Endodermal cell (in vitro differentiated cells): ENCODE measurements around the gene TMEM87B. TPM values are rescaled to one million over a fixed set of nuclear protein-coding genes. Genes with fewer than 3 reads are reported as not detected.

Source experiments
- DNase-seq: peaks from one replicate; pipeline ENCODE4 v3.0.0-alpha.2; 2017
- H3K27ac ChIP-seq: 2 replicates; pipeline ENCODE4 v1.5.1; 2013; ENCODE audit warnings: mild to moderate bottlenecking, low read depth, low read length, moderate library complexity
- H3K27me3 ChIP-seq: 2 replicates; pipeline ENCODE4 v1.6.1; 2013; ENCODE audit warnings: mild to moderate bottlenecking, low read length, moderate library complexity; ENCODE audit not compliant: insufficient read depth, control insufficient read depth, poor library complexity, severe bottlenecking
- H3K36me3 ChIP-seq: 2 replicates; pipeline ENCODE4 v1.7.0; 2013; ENCODE audit warnings: mild to moderate bottlenecking, low read length, moderate library complexity; ENCODE audit not compliant: control insufficient read depth, insufficient read depth
- H3K4me1 ChIP-seq: one replicate; pipeline ENCODE4 v1.7.0; 2013; ENCODE audit warnings: low read length; ENCODE audit not compliant: control insufficient read depth, insufficient read depth
- H3K4me3 ChIP-seq: 2 replicates; pipeline ENCODE4 v1.5.1; 2013; ENCODE audit warnings: mild to moderate bottlenecking, low read length, moderate library complexity
- H3K9ac ChIP-seq: 2 replicates; pipeline ENCODE4 v1.6.1; 2013; ENCODE audit warnings: mild to moderate bottlenecking, low read length, moderate library complexity; ENCODE audit not compliant: poor library complexity, severe bottlenecking; ENCODE audit errors: extremely low read depth
- H3K9me3 ChIP-seq: 2 replicates; pipeline ENCODE4 v1.6.1; 2013; ENCODE audit warnings: mild to moderate bottlenecking, low read length, moderate library complexity; ENCODE audit not compliant: control insufficient read depth
- H3K27ac Mint-ChIP-seq: 2 replicates; pipeline ENCODE4 v1.8.0; 2020; ENCODE audit warnings: mixed read lengths
- H3K27me3 Mint-ChIP-seq: 2 replicates; pipeline ENCODE4 v1.8.0; 2021; ENCODE audit warnings: mild to moderate bottlenecking, mixed read lengths; ENCODE audit not compliant: insufficient read depth
- H3K36me3 Mint-ChIP-seq: 2 replicates; pipeline ENCODE4 v1.8.0; 2020; ENCODE audit warnings: low read depth, mixed read lengths
- H3K4me1 Mint-ChIP-seq: 2 replicates; pipeline ENCODE4 v1.8.0; 2020; ENCODE audit warnings: mixed read lengths
- H3K4me3 Mint-ChIP-seq: 2 replicates; pipeline ENCODE4 v1.8.0; 2020; ENCODE audit warnings: mild to moderate bottlenecking, moderate library complexity, mixed read lengths
- H3K9me3 Mint-ChIP-seq: 2 replicates; pipeline ENCODE4 v1.8.0; 2020; ENCODE audit warnings: mild to moderate bottlenecking, mixed read lengths
- CTCF ChIP-seq: fragments of 200-600 bp; sonication (generic); conservative IDR thresholded peaks from 2 replicates; pipeline ENCODE4 v1.5.0; 2021; ENCODE audit warnings: antibody characterized with exemption, mild to moderate bottlenecking
- WGBS, 2 experiments: methylation state at CpG; one replicate each; pipeline versions ENCODE4 v1.1.5 to v1.1.7; 2013; ENCODE audit warnings: missing lambda C conversion rate in 2 of 2, mixed read lengths in 1 of 2; ENCODE audit not compliant: insufficient coverage in 1 of 2, insufficient read length in 1 of 2; 5-methylcytosine and 5-hydroxymethylcytosine counted together
- total RNA-seq, 2 donors: library from RNA; stranded (reverse); fragmentation: NEBNext Ultra II Directional in 1 of 2; extraction: Animal tissue kit (Norgen Biotek cat#: 25700) in 1 of 2; gene quantifications; 2 replicates in 1 of 2; 3 replicates in 1 of 2; pipeline ENCODE4 v1.2.1, GENCODE V29; 2021

Gene TMEM87B
- total RNA-seq, 2 donors from 2014 or later: 20.2 to 22.3 TPM

DNA sequence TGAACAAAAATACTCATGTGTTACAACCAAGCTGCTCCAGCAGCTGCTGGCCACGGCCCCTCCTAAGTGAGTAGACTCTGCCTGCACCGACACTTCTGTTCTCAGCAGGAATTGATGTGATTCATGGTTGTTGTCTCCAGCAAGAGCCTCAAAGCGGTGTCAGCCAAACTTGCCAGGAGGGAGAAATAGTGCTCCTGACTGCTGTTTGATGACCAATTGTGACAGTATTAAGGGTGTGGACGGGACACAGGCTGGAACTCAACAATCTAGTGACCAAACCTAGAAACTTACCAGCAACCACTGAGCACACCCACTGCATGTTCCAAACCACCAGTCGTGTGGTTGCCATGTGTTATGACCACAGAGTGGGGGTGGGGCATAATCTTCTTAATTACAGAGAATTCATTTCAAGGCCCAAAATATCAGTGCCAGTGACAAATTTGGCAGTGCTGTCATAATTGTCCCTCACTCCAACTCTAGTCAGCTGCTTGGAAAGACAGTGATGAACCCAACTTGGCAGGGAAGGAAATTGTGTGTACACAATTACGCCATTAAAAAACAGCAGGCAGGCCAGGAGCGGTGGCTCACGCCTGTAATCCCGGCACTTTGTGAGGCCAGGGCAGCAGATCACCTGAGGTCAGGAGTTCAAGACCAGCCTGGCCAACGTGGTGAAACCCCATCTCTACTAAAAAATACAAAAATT lies 113.5 kb downstream of the TMEM87B start:
- no peak for TF ChIP-seq CTCF
- Mint-ChIP-seq H3K4me1 (no peaks in the 10 kb centered on the region), H3K4me3 (no peak overlapping the region), H3K27ac (no peak overlapping the region), H3K9me3 (no peaks in the 10 kb centered on the region), H3K36me3 (no peaks in the 10 kb centered on the region), H3K27me3 (no peaks in the 10 kb centered on the region)
- H3K4me3 ChIP-seq: no peak overlapping the region
- H3K4me1 ChIP-seq: no peaks in the 10 kb centered on the region
- DNase-seq: peak; percentile 58
- no peaks in the 10 kb centered on the region for H3K27me3 ChIP-seq
- WGBS, 2 experiments: 76 to 91% methylated on average over 6 to 10 of the region's 10 CpGs
- no peaks in the 10 kb centered on the region for H3K36me3 ChIP-seq
- no peak overlapping the region for H3K9ac ChIP-seq
- no peaks in the 10 kb centered on the region for H3K9me3 ChIP-seq
- no peak overlapping the region for H3K27ac ChIP-seq

Other genes starting within 250 kb of the TMEM87B start
- gene ANAPC1, start 171.1 kb upstream of the TMEM87B start, total RNA-seq: 10 to 100 TPM; 74.5 to 79.9 TPM
- gene MERTK, start 156.7 kb upstream of the TMEM87B start, total RNA-seq: 10 to 100 TPM; 22.3 to 36.6 TPM
- 1 to 10 TPM; 4.0 to 8.7 TPM for gene FBLN7, start 83.1 kb downstream of the TMEM87B start, total RNA-seq
- gene ZC3H8, start 199.8 kb downstream of the TMEM87B start, total RNA-seq: 10 to 100 TPM in 1 of 2 donors, 1 to 10 TPM in 1; 8.3 to 10.6 TPM
- gene ZC3H6, start 220.3 kb downstream of the TMEM87B start, total RNA-seq: 10 to 100 TPM in 1 of 2 donors, 1 to 10 TPM in 1; 8.0 to 21.5 TPM